SIG-M5 treated with dmso at 0.1 percent for 504 hours (cell line): ENCODE data around the gene C2CD4C.
"Not testable (repeated sequence)": the region's sequence is repeated elsewhere in the genome, so short reads cannot be mapped to it uniquely, and the experiment has no call there.

ENCODE experiments used
- DNase-seq: peaks from one replicate; lab custom pipeline; 2025; ENCODE audit not compliant: unreplicated experiment; lab: John Stamatoyannopoulos, UW

Gene C2CD4C

DNA sequence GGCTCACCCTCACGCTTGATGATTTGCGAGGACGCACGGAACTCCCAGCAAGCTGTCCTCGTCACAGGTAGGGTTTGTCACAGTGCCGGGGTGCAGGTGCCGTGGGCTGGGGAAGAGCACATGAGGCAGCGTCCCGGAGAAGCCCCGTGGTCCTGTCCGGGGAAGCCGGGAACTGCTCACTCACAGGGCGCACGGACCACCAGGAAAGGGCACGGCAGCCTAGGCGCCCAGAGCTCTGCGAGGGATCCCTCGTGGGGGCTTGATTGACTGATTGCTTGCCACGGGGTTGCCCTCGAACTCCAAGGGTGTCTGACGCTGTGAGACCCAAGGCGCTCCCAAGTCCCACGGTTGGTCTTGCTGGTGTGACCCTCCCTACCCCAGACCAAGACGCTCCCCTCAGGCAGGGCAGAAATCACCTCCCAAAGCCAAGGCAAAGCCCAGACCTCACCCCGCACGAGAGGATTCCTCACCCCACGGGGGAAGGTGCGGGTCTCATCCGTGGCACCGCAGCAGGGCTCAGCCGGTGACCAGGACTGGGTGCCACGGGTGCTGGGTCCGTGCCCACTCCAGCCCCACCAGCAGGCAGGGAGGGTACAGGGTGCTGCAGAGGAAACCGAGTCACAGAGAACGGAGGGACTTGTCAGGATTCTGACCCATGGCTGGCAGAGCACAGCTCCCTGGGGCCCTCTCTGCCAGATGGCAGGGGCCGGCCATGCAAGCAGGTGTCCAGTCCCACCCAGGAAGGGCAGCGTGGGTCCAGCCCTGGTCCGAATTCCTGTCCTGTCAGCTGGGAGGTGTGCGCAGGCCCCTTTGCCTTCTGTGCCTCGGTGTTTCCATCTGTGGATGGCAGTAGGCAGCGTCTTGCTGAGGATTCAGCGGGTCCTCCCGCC is 7.7 kb downstream of the C2CD4C start:
- DNase-seq = no peak

- no peak for DNase-seq
Measured at GRCh38 chr19:399370-399769, 9.6 kb downstream of the C2CD4C start.

DNA sequence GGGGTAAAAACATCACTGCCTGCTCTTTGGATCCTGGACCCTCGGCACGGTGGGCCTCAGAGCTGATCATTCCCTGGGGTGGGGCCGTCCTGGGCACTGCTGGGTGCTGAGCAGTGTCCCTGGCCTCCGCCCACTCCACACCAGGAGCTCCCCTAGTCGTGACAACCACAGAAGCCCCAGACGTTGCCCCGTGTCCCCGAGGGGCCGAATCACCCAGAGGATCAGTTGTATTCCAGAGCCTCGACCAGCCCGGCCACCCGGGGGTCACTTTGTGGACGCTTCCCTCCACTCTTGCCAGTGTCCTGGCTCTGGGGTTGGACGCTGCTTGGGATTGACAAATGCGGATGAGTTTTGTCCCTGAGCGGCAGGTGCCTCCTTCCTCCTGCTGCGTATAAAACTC is 10.2 kb downstream of the C2CD4C start:
- no peak for DNase-seq

DNA sequence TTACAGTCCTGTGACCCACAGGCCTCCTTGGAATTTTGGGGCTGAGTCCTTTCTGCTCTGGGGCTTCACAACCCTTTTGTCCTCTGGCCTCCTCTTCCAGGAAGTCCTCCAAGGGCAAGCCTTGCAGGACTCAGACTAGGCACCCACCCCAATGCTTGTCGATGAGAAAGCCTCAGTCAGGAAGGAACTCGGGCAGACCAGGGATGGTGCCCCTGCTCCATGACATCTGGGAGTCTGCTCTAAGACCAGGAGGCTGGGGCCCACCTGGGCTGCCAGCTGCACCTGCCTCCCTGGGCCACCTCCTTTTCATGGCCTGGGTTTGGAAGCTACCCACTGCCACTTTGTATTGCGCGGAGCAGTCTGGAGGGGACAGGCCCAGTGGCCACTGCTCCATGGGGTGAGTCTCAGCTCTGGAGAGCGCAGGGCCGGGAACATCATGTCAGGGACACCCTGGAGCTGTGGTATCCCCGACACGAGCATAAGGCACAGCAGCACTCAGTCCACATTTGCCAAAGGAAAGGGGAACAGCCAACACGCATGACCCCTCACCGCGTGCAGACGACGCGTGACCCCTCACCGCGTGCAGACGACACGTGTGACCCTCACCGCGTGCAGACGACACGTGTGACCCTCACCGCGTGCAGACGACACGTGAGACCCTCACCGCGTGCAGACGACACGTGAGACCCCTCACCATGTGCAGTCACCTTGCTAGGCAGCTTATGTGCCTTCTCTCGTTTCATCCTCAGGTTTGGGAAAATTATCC is 10.8 kb downstream of the C2CD4C start:
- DNase-seq = no peak

- DNase-seq = no peak
Measured at GRCh38 chr19:397321-397720, 11.6 kb downstream of the C2CD4C start.

DNA sequence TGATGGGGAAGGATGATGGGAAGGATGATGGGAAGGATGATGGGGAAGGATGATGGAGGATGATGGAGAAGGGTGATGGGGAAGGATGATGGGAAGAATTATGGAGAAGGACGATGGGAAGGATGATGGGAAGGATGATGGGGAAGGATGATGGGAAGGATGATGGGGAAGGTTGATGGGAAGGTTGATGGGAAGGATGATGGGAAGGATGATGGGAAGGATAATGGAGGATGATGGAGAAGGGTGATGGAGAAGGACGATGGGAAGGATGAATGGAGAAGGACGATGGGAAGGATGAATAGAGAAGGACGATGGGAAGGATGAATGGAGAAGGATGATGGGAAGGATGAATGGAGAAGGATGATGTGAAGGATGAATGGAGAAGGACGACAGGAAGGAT is 13.5 kb downstream of the C2CD4C start:
- DNase-seq = no peak

- not testable (repeated sequence) for DNase-seq
Measured at GRCh38 chr19:394857-395256, 14.1 kb downstream of the C2CD4C start.

GRCh38 chr19:393560-393959 is 15.4 kb downstream of the C2CD4C start:
- not testable (repeated sequence) for DNase-seq

GRCh38 chr19:392375-392970 is 16.5 kb downstream of the C2CD4C start:
- no peak for DNase-seq

GRCh38 chr19:391726-392374 is 17.1 kb downstream of the C2CD4C start:
- DNase-seq = no peak

GRCh38 chr19:391207-391557 is 17.8 kb downstream of the C2CD4C start:
- DNase-seq = no peak

- no peak for DNase-seq
Measured at GRCh38 chr19:390386-391206, 18.4 kb downstream of the C2CD4C start.

GRCh38 chr19:389935-390289 is 19.0 kb downstream of the C2CD4C start:
- no peak for DNase-seq

GRCh38 chr19:389255-389934 is 19.6 kb downstream of the C2CD4C start:
- no peak for DNase-seq

GRCh38 chr19:388691-389090 is 20.3 kb downstream of the C2CD4C start:
- no peak for DNase-seq

- DNase-seq = no peak
Measured at GRCh38 chr19:387777-388176, 21.2 kb downstream of the C2CD4C start.

- DNase-seq = not testable (repeated sequence)
Measured at GRCh38 chr19:386632-387301, 22.2 kb downstream of the C2CD4C start.

GRCh38 chr19:386189-386588 is 22.8 kb downstream of the C2CD4C start:
- not testable (repeated sequence) for DNase-seq

- DNase-seq = no peak
Measured at GRCh38 chr19:384799-385169, 24.2 kb downstream of the C2CD4C start.
